GM21447 (cell line): ENCODE measurements around the gene PRR16.

Experiments
- ATAC-seq: cut with Tn5 transposase; IDR thresholded peaks from one replicate; pipeline ENCODE4 v1.9.1; 2021; ENCODE audit not compliant: unreplicated experiment

The PRR16 gene

DNA sequence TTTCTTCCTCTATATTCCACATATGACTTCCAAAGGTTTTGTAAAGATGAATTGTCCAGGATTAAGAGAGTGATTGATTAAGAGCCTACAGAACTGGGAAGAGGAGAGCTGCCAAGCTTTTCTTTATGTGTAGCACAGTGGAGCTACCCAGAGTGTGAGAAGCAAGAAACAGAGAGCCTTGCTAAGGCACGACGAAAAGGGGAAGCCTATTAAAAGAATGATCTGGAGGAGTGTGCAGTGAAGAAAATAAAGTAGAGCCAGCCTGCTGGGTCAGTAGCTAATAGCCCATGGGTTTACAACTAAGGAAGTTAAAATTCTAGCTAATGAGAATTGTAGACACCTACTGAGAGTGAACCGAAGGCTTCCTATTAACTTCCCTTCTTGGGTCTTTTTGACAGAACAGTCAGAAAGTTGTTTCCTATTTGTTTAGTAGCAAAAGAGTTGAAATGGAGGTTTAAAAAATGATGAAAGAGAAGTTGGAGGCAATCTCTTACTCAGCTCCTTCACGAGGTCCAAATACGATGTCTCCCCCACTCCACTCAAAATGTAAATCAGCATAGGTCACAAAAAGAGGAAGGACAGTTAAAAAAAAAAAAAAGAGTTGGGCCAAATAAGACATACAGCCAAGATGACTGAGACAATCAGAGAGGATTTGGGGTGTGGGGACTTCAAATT is 957 bp upstream of the PRR16 start:
- ATAC-seq, result no peak

DNA sequence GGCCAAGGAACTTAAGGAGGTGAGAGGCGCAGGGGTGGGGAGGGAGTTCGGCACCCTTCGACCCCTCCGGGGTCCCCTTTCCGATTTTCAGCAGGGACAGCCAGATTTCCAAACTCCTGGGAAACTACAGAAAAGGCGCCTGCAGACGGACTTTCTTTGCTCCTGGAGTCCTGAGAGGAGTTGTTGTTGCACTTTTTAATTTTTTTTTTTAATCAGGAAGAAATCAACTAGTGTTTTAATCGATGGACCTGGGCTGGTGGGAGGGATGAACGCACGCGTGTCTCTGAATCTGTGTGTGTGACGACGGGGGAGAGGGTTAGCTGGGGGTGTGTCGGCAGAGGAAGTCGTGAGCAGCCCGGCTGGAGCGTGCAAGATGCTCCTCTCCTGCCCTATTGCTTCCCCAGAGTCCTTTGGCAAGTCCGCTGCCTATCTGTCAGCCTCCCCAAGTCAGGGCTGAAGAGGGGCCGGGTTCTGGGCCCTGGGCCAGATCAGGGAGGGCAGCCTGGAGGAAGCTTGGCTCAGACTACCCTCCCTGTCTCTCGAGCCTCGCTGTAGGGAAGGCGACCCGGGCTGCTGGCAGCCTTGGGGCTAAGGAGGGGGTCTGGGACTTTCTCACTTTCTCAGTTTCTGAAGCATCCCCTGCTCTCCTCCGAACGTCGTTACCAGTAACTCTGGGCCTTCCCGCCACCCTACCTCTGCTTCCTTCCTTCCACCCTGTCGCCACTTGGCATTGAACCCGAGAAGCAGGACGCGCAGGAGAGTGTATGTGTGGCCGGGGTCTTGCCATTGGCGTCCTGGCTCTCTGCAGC is 731 bp downstream of the PRR16 start:
- no peak for ATAC-seq

DNA sequence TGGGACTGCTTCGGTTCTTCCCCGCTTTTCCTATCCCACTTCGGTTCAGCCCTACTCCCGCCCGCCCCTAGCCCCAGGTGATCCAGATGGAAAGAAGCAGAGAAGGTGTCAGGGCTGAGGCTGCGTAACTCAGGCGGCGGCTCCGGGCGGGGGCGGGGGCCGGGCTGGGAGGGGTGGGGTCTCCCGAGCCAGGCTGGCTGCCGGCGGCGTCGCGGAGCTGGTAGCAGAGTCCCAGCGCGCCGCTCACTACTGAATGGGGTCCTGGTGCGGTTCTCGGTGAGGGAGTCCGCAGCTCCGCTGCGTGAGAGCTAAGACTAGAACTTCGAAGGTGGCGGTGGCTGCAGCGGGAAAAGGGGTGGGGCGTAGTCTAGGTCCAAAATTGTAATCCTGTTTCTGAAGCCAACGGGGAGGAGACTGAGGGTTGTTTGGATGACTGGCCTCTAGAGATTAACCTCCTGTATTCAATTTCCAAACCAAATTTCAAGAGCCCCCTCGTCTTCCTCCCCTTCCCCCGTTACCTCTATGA is 1.4 kb downstream of the PRR16 start:
- no peak for ATAC-seq

DNA sequence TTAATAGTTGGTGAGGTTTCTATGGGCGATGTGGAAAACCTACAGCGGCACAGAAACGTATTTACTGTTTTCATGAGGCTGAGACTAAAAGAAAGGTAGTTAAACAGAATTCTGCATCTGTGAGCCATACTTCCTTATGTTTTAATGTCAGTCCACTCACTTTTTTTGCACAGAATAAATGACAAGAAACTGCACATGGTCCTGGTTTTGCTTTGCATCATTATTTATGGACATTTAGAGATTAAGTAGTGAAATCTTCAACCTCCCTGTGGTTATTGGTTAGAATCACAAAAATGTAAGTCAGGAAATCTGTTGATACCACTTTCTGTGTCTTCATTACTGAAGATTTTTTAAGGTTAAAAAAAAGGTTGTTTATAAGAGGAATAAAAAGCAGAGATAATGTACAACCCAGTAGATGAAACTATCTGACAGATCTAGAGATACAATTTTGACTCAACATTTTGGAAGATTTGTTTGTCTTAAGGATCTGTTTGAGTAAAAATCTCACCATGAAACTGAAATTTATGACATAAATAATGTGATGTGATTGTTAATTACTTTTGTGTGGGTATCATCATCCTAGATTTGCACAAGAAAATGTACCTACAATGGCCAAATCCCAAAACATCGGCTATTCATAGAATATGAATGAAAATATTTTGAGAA is 2.4 kb downstream of the PRR16 start:
- ATAC-seq, result no peak

DNA sequence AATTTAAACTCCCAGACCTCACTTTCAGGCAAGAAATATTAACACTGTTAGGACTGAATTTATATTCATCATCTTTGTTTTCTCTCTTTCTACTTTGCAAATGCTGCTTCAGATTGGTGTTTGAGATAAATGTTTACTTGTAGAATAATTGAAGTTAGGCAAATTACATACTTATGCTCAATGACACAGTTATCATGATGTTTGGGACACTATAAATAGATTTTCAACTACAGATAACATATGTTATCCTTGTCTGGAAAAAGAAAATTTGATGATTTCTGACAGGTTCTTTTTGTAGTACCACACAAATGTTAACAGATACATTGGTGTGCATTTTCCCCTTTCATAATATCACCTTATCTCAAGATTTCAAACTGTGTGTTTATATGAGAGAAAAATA is 7.9 kb downstream of the PRR16 start:
- ATAC-seq, result no peak

DNA sequence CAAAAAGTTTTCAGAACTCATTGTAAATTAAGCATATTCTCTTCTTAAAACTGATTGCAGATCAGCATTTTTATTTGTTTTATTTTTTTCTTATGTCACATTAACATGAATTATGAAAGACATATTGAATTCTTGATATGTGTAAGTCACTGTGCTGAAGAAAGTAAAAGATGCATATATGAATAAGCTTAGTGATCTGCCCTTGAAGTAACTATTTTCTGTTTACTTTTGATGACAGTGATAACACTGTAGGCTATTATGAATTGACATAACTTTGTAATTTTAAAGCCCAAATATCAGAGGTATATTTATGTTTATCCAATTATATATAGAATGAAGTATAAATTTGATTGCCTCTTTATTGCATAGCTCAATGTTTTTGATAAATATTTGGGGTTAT is 8.8 kb downstream of the PRR16 start:
- ATAC-seq, result no peak

DNA sequence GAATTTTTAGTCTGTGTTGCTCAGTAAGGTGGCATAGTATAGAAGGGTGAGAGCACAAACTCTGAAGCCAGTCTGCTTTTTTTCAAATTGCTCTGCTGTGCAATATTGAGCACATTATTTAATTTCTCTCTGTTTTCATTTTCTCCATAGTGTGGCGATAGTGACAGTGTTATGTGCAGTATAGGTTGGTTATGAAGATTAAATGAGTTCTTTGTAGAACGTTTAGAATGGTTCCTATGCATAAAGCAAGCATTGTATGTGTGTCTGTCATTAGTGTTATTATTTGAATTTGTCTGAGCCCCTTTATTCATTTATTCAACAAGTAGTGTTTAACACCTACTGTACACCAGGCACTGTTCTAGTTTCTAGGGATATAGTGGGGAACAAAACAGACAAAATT is 9.2 kb downstream of the PRR16 start:
- no peak for ATAC-seq

DNA sequence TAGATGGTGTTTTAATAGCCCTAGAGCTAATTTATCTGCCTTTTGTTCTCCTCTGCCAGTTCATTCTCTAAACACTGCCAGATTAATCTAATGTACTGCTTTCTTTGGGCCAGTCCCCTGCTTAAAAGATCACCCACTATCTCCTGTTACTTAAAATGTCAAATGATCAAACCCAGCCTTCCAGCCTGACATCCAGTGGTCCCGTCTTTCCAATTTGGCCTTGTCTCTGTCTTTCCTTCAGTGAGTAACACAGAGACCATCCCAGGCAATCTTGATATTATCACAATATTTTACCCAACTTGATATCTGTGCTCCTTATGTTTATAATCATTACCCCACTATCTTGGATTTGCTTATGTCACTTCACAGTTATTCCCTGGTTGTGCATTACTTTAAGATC is 12.0 kb downstream of the PRR16 start:
- no peak for ATAC-seq

DNA sequence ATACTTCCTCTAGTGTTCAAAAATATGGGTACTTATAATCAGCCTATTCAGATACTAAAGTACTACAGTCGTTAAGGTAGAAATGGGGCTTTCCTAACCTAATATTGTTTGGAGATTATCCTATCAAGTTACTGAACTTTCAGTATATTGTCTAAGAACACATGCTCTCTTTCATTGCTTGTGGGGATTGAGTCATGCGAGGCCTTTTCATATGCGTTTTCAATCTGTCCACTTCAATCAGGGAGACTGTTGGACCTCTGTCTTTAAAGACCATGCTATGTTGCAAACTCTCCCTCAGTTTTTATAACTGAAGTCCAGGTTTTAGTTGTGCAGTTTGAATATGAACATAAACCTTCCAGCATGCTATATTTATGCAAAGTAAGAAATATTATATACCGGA is 15.0 kb downstream of the PRR16 start:
- ATAC-seq, result no peak

DNA sequence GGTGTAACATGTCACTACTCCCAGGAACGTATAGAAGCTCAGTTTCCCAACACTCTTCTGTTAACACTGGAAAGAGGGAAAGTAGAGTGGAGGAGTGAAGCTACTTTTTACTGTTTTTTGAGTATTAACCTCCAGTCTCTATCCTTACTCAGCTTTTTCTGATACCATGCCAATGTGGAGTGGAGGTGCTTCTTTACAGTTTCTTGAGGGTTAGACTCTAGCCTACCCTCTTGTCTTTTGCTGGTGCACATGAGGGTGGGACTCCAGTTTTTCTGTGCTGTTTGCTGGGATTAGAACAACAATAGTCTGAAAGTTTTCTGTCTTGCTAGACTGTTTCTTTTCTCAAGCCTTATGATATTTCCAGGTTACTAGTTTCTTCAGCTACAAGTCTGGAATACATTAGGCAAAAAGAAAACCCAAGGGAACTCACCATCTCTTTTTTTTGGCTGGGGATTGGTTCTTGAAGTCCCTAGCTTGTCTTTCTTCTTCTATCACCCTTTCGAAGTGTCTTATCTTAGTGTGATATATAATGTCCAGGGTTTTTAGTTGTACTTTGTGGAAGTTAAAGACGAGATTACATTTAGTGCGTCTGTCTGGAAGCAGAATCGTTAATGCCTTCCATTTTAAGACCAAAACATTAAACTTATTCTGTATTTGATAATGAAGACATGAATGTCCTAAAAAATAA is 35.9 kb downstream of the PRR16 start:
- no peak for ATAC-seq

DNA sequence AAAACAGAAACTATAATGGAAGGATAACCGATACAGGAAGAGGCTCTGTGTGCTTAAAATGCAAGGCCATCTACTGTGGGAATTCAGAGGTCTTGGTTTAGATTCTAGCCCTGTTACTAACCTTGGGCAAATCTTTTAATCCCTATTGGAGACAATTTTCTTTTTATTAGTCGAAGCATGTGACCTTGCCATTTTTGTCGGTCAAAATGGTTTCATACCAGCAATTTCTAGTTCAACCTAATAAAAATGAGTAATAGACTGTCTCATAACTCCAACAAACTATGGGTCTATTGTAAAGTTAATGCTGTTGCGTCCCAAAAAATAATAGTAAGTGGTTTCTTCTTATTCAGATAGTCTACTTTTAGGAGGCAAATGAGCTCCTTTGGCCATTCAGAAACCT is 38.4 kb downstream of the PRR16 start:
- ATAC-seq, result no peak

DNA sequence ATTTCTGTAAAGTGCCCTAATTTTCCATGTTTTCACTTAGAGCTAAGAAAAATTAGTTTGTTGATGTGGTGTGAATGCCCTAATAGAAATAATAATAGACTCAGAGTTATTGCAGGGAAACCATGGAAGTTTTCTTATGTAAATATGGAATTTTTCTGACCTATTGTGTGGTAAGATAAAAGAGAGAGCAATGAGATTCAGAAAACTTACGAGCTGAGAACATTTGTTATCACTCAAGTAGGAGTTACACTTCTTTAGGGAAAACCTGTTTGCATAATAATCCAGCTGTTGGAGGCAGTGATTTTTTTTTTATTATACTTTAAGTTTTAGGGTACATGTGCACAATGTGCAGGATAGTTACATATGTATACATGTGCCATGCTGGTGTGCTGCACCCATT is 39.2 kb downstream of the PRR16 start:
- no peak for ATAC-seq

DNA sequence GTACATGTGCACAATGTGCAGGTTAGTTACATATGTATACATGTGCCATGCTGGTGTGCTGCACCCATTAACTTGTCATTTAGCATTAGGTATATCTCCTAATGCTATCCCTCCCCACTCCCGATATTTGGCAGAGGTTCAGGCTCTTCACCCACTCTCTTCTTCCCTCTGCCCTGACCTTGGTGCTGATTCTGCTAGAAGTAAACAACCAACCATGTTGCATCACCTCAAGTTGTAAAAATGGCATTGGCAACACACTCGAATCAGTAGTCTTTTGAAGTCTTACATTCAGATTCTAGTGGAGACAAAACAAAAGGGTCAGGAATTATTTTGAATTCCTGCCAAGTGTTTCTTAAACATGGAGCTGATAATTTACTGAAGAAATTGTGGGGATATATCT is 40.0 kb downstream of the PRR16 start:
- ATAC-seq, result no peak

DNA sequence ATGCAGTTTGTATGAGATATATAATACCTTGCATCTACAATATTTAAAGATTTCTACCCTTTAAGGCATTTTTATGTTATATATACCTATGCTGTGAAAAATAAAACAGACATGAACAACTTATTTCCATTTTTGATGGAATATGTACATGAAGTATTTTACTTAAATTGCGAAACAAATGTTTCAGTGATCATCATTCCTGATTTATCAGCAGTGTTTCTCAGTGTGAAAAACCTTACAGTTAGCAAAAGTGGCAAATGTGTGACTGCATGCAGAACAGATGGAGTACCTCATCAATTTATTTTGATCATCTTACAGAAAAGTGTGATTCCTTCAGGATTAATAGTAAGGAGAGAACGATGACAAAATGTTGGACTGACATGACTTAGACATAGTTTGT is 43.1 kb downstream of the PRR16 start:
- no peak for ATAC-seq

DNA sequence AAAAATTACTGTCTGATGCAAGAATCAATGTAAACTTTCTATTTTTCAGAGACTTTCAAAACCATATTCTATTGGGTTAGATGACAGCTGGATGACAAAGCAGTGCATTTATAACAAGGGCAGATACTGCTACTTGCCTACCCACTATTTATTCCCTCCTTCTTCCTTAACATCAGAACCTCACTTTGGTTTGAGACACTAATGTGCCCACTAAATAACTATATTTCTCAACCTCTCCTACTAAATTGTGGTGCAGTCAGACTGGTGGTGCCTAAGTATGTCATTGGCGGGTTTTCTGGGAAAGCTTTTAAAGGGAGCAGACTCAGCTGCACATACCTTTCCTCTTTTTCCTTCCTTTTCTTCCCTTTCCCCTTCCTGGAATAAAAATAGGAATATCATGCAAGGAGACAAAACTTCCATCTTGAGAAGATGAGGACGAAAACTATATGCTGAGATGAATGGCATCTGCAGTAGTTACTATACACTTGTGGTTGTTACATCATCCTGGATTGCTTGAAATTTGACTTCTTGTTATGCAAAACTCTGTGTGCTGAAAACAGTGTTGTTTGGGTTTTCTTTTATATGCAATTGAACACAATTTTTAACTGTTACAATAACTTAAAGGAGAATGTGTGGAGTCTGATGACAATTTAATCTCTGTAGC is 43.8 kb downstream of the PRR16 start:
- ATAC-seq, result no peak

DNA sequence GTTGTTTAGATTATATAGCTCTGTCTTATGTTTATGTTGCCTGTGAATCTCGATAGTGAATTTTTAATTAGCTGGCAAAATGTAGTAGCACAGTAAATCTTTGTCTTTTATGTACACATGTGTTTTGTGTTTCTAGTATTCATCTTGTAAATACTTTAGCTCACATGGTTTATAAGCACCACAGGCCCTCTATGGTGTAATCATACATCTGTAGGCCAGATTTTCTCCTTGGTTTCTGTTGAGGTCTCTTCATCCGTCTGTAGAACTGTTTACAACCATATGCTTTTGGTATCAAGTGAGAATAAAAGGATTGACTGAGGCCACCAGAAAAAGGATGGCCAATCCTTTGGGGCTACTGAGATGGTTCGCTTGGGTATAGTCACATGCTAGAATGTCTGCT is 45.0 kb downstream of the PRR16 start:
- ATAC-seq, result no peak

DNA sequence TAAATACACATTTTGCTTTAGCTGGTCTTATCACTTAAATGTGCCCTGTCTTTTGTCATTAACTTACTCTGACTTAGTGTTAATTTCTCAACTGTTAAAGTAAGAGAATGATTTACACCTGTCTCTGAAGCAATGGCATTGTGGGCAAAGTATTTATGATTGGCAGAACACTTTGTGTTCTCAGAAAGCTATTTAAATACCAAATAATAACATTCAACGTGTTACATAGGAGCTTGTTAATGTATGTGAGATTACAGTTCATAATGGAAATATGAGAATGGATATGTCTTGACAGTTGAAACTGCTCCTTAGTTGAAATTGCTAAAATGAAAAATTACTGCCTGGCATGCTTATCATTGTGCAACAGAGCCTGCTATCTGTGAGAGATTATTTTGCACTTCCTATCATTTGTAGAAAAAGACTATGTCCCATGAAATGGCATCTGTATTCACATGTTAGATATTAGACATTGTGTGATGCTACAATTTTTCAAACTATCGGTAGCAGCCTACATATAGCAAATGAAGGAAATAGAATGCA is 46.1 kb downstream of the PRR16 start:
- ATAC-seq, result no peak

DNA sequence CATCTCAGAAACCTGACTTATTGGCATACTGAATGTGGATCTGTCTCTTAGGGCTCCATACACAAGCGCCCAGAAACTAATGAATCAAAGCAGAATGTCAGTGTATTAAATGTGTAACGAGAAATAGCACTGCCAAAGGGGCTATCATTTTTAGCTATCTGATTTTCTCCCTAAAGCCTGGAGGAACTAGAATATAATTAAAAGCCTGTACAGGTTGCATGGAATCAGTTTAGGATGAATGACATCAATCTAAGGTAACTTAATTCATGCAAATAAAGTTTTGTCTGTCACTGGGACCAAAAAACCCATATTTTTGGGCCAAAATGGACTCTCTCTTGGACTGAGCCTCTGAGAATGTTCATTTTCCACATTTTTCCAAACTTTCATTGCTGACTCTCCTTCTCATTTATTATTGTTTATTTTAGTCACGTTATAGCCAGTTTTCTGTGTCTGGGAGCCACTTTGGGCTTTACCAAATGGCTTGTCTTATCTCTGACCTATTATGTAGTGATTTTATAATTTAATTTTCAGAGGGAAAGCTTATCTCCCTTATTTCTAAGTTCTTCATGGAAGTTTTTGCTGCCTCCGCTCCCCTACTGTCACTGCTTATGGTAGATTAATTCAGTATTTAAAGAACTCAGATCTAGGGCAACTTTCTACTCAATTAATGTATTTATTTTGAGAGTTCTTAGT is 47.0 kb downstream of the PRR16 start:
- ATAC-seq, result no peak

DNA sequence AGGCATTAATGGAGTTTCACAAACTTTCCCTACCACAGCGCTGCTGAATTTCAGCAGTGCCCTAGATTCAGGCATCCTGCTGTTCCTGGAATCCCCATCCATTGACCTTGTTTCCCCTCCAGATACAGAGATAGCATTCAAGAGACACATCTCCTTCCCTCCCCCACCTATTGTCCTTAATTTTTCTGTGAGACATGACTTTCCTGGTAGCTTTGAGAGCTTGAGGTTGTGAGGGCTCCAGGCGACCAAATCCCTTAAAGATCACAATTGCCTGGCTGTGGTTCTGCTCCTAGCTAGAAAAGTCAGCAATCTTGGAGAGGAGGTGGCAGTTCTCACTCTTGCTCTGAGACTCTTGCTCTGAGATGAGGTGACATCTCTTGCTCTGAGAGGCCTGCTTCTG is 48.0 kb downstream of the PRR16 start:
- no peak for ATAC-seq
